Body of pancreas (tissue), 4 donors: ENCODE results near the gene LRRC31. TPM values are rescaled to one million over a fixed set of nuclear protein-coding genes. Genes with fewer than 3 reads are reported as not detected.

ENCODE experiments used
- ATAC-seq: fragments of 150-250 bp; one replicate; pipeline ENCODE4 v1.9.1; 2016
- DNase-seq, 4 donors: peaks; one replicate each; pipeline ENCODE4 v3.0.0-alpha.2; 2019
- H3K27ac ChIP-seq, 4 donors: fragments of 200-600 bp; sonication (generic); 1 replicate in 3 of 4; 2 replicates in 1 of 4; pipeline versions ENCODE4 v1.5.1 to v1.6.1; 2016 to 2019; ENCODE audit warnings: mild to moderate bottlenecking in 1 of 4, mixed read lengths in 1 of 4, moderate library complexity in 1 of 4
- H3K27me3 ChIP-seq, 2 donors: fragments of 200-600 bp; sonication (generic); one replicate each; pipeline ENCODE4 v1.6.0; 2016; ENCODE audit warnings: mild to moderate bottlenecking in 1 of 2
- H3K36me3 ChIP-seq, 2 donors: fragments of 200-600 bp; sonication (generic); replicated peaks in 1 of 2; 2 replicates each; pipeline ENCODE4 v1.5.1; 2016; ENCODE audit warnings: low read depth in 2 of 2; ENCODE audit not compliant: insufficient read depth in 1 of 2
- H3K4me1 ChIP-seq: fragments of 200-600 bp; sonication (generic); one replicate; pipeline ENCODE4 v1.6.0; 2016
- H3K4me3 ChIP-seq, 2 donors: fragments of 200-600 bp; sonication (generic); 1 replicate in 1 of 2; 2 replicates in 1 of 2; pipeline ENCODE4 v1.5.1; 2016 to 2019
- H3K9me3 ChIP-seq, 3 donors: fragments of 200-600 bp; sonication (generic); 1 replicate in 2 of 3; 2 replicates in 1 of 3; pipeline ENCODE4 v1.5.1; 2016
- CTCF ChIP-seq, 7 experiments: fragments of 450-650 bp in 4 of 7; fragments of 200-600 bp in 3 of 7; sonication (generic) in 3 of 7; IDR thresholded peaks; one replicate each; pipeline ENCODE4 v1.5.1; 2016 to 2019; ENCODE audit warnings: antibody characterized with exemption in 7 of 7
- POLR2A ChIP-seq, 3 donors: fragments of 450-650 bp; IDR thresholded peaks; one replicate each; pipeline ENCODE4 v1.6.1; 2016; ENCODE audit warnings: antibody characterized with exemption in 3 of 3, mild to moderate bottlenecking in 2 of 3
- WGBS, 2 donors: methylation state at CpG; one replicate each; pipeline ENCODE4 v1.1.5; 2017; 5-methylcytosine and 5-hydroxymethylcytosine counted together
- intact Hi-C: fragments of 100-400 bp; cut with DNase I; formaldehyde crosslinking; loops from one replicate; pipeline ENCODE4 v1.15.1; 2023
- total RNA-seq, 2 donors: library from RNA; depleted of rRNA; stranded (reverse); fragments of >200 nt; gene quantifications; one replicate each; pipeline ENCODE4 v1.1.0, GENCODE V29; 2016

Gene LRRC31
- total RNA-seq, 2 donors from 2014 or later, result 0.78 TPM; not detected in 1

GRCh38 chr3:169836078-169836941, 33.4 kb downstream of the LRRC31 start:
- Histone ChIP-seq H3K4me3 (no peak overlapping the region), H3K27ac (no peak overlapping the region), H3K9me3 (no peaks in the 10 kb centered on the region), H3K4me1 (no peaks in the 10 kb centered on the region), H3K36me3 (no peaks in the 10 kb centered on the region), H3K27me3 (no peaks in the 10 kb centered on the region)
- 81 to 87% methylated on average over 5 of the region's 5 CpGs for WGBS, 2 donors
- no peak for TF ChIP-seq CTCF (IDR thresholded peaks at IDR 0.05)
- ATAC-seq, result no peak
- no peak for DNase-seq
- intact Hi-C loops, result no loop called here

- DNase-seq (no peak), ATAC-seq (no peak)
- Histone ChIP-seq H3K27ac (no peak overlapping the region), H3K36me3 (no peaks in the 10 kb centered on the region), H3K27me3 (no peaks in the 10 kb centered on the region), H3K4me1 (no peaks in the 10 kb centered on the region), H3K9me3 (no peaks in the 10 kb centered on the region), H3K4me3 (no peak overlapping the region)
- TF ChIP-seq POLR2A (IDR thresholded peaks at IDR 0.05) (no peak), CTCF (IDR thresholded peaks at IDR 0.05) (no peak)
- 47 to 60% methylated on average over 1 of the region's 1 CpG for WGBS, 2 donors
- intact Hi-C loops, result no loop called here
Measured at GRCh38 chr3:169835533-169835932, 34.2 kb downstream of the LRRC31 start.

GRCh38 chr3:169827712-169828111, 42.0 kb downstream of the LRRC31 start:
- WGBS, 2 donors, result 83 to 85% methylated on average over 4 of the region's 4 CpGs
- DNase-seq (no peak), ATAC-seq (no peak)
- intact Hi-C loops, result no loop called here
- no peaks in the 10 kb centered on the region for H3K4me1 ChIP-seq
- no peak for TF ChIP-seq CTCF (IDR thresholded peaks at IDR 0.05)
- TF ChIP-seq POLR2A (IDR thresholded peaks at IDR 0.05), result no peak
- H3K9me3 ChIP-seq, result no peaks in the 10 kb centered on the region
- no peak overlapping the region for H3K27ac ChIP-seq
- H3K4me3 ChIP-seq, result no peak overlapping the region
- H3K36me3 ChIP-seq, result no peaks in the 10 kb centered on the region
- no peaks in the 10 kb centered on the region for H3K27me3 ChIP-seq

DNA sequence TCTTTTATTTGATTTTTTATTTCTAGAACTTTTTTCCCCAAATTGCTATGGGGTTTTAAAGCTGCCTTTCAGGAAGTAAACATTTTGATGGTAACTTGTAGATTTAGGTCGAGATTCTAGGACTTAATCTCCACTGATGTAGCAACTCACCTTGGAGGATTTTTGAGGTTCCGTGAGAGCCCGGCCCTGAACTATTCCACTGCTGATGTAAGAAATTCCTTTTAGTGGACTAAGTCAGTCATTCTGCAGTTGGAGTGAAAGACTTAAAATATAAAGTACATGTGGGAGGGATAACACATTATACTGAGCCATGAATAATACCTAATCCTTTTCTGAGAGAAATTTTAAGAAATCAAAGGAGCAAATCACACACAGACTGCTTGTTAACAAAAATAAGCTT, 44.4 kb downstream of the LRRC31 start:
- Histone ChIP-seq H3K9me3 (no peaks in the 10 kb centered on the region), H3K4me3 (no peak overlapping the region), H3K4me1 (no peaks in the 10 kb centered on the region), H3K36me3 (no peaks in the 10 kb centered on the region), H3K27me3 (no peaks in the 10 kb centered on the region), H3K27ac (no peak overlapping the region)
- no peak for ATAC-seq
- intact Hi-C loops, result no loop called here
- TF ChIP-seq POLR2A (IDR thresholded peaks at IDR 0.05) (no peak), CTCF (IDR thresholded peaks at IDR 0.05) (no peak)
- DNase-seq, result no peak
- 77 to 78% methylated on average over 3 of the region's 3 CpGs for WGBS, 2 donors

GRCh38 chr3:169822983-169823382, 46.8 kb downstream of the LRRC31 start:
- ATAC-seq (no peak), DNase-seq (no peak)
- H3K27me3 ChIP-seq, result no peaks in the 10 kb centered on the region
- no peak for TF ChIP-seq POLR2A (IDR thresholded peaks at IDR 0.05)
- no peak for TF ChIP-seq CTCF (IDR thresholded peaks at IDR 0.05)
- no peaks in the 10 kb centered on the region for H3K36me3 ChIP-seq
- WGBS, 2 donors, result 43 to 44% methylated on average over 6 of the region's 6 CpGs
- no peaks in the 10 kb centered on the region for H3K4me1 ChIP-seq
- no peak overlapping the region for H3K27ac ChIP-seq
- H3K4me3 ChIP-seq, result no peak overlapping the region
- intact Hi-C loops, result no loop called here
- no peaks in the 10 kb centered on the region for H3K9me3 ChIP-seq
